ENCODE data around the gene IL23R.
"Not testable (repeated sequence)": the region's sequence is repeated elsewhere in the genome, so short reads cannot be mapped to it uniquely, and the experiment has no call there.

IL23R gene

GRCh38 chr1:67193704-67194103, 27.4 kb downstream of the IL23R start:
- no peak for DNase-seq (ENCODE audit: low read depth)

GRCh38 chr1:67194209-67194863, 28.1 kb downstream of the IL23R start:
- DNase-seq (ENCODE audit: low read depth): no peak

- DNase-seq (ENCODE audit: low read depth): no peak
These were observed 34.5 kb downstream of the IL23R start for GRCh38 chr1:67200755-67201154.

GRCh38 chr1:67201891-67202290, 35.6 kb downstream of the IL23R start:
- DNase-seq (ENCODE audit: low read depth): peak; percentile 5

GRCh38 chr1:67204298-67204980, 38.2 kb downstream of the IL23R start:
- DNase-seq (ENCODE audit: low read depth): no peak

- DNase-seq (ENCODE audit: low read depth): not testable (repeated sequence)
These were observed 41.1 kb downstream of the IL23R start for GRCh38 chr1:67207398-67207797.

GRCh38 chr1:67208217-67208616, 42.0 kb downstream of the IL23R start:
- no peak for DNase-seq (ENCODE audit: low read depth)

GRCh38 chr1:67209521-67209920, 43.3 kb downstream of the IL23R start:
- no peak for DNase-seq (ENCODE audit: low read depth)

GRCh38 chr1:67211589-67212563, 45.6 kb downstream of the IL23R start:
- DNase-seq (ENCODE audit: low read depth): peak; percentile 40

- peak; percentile 36 for DNase-seq (ENCODE audit: low read depth)
These were observed 46.9 kb downstream of the IL23R start for GRCh38 chr1:67213164-67213563.

GRCh38 chr1:67213948-67214347, 47.7 kb downstream of the IL23R start:
- DNase-seq (ENCODE audit: low read depth): no peak

GRCh38 chr1:67214420-67215174, 48.3 kb downstream of the IL23R start:
- peak; percentile 31 for DNase-seq (ENCODE audit: low read depth)

GRCh38 chr1:67216401-67216800, 50.1 kb downstream of the IL23R start:
- DNase-seq (ENCODE audit: low read depth): no peak

GRCh38 chr1:67217417-67217816, 51.2 kb downstream of the IL23R start:
- no peak for DNase-seq (ENCODE audit: low read depth)

GRCh38 chr1:67217938-67218337, 51.7 kb downstream of the IL23R start:
- DNase-seq (ENCODE audit: low read depth): no peak

- DNase-seq (ENCODE audit: low read depth): no peak
These were observed 58.6 kb downstream of the IL23R start for GRCh38 chr1:67224856-67225255.

- DNase-seq (ENCODE audit: low read depth): no peak
These were observed 60.4 kb downstream of the IL23R start for GRCh38 chr1:67226688-67227087.

- peak; percentile 15 for DNase-seq (ENCODE audit: low read depth)
These were observed 60.9 kb downstream of the IL23R start for GRCh38 chr1:67227196-67227595.

GRCh38 chr1:67228791-67229190, 62.5 kb downstream of the IL23R start:
- DNase-seq (ENCODE audit: low read depth): no peak

GRCh38 chr1:67230539-67230938, 64.3 kb downstream of the IL23R start:
- no peak for DNase-seq (ENCODE audit: low read depth)

- DNase-seq (ENCODE audit: low read depth): no peak
These were observed 70.0 kb downstream of the IL23R start for GRCh38 chr1:67236277-67236676.

- no peak for DNase-seq (ENCODE audit: low read depth)
These were observed 73.5 kb downstream of the IL23R start for GRCh38 chr1:67239738-67240137.

Data from iris pigment epithelial cell (primary cell).